Karpas-422 (cell line): Measurements from ENCODE around the gene REXO4. TPM values are rescaled to one million over a fixed set of nuclear protein-coding genes. Genes with fewer than 3 reads are reported as not detected.
"Not testable (repeated sequence)": the region's sequence is repeated elsewhere in the genome, so short reads cannot be mapped to it uniquely, and the experiment has no call there.

ENCODE experiments used
- DNase-seq: peaks from one replicate; pipeline ENCODE4 v3.0.0-alpha.2; 2015
- H2AFZ ChIP-seq: fragments of 200-600 bp; sonication (generic); 2 replicates; pipeline ENCODE4 v1.6.1; 2014; ENCODE audit warnings: antibody characterized with exemption, low read length, mixed read lengths
- H3K27ac ChIP-seq: fragments of 200-600 bp; sonication (generic); 2 replicates; pipeline ENCODE4 v1.5.1; 2014; ENCODE audit warnings: mild to moderate bottlenecking, low read length, moderate library complexity
- H3K27me3 ChIP-seq: fragments of 200-600 bp; sonication (generic); 2 replicates; pipeline ENCODE4 v1.6.1; 2014; ENCODE audit warnings: low read length, mixed read lengths
- H3K36me3 ChIP-seq: fragments of 200-600 bp; sonication (generic); 2 replicates; pipeline ENCODE4 v1.6.1; 2014; ENCODE audit warnings: low read length, mixed read lengths; ENCODE audit not compliant: insufficient read depth
- H3K4me1 ChIP-seq: fragments of 200-600 bp; sonication (generic); 2 replicates; pipeline ENCODE4 v1.6.1; 2014; ENCODE audit warnings: mild to moderate bottlenecking, low read length, mixed read lengths
- H3K4me2 ChIP-seq: fragments of 200-600 bp; sonication (generic); 2 replicates; pipeline ENCODE4 v1.6.1; 2014; ENCODE audit warnings: low read length, low read depth, mild to moderate bottlenecking; ENCODE audit not compliant: poor library complexity, severe bottlenecking
- H3K4me3 ChIP-seq: fragments of 200-600 bp; sonication (generic); 2 replicates; pipeline ENCODE4 v1.5.1; 2014; ENCODE audit warnings: mild to moderate bottlenecking, antibody characterized with exemption, low read length, mixed read lengths
- H3K79me2 ChIP-seq: fragments of 200-600 bp; sonication (generic); 2 replicates; pipeline ENCODE4 v1.6.1; 2014; ENCODE audit warnings: mild to moderate bottlenecking, low read length, mixed read lengths
- H3K9ac ChIP-seq: fragments of 200-600 bp; sonication (generic); 2 replicates; pipeline ENCODE4 v1.6.0; 2014; ENCODE audit warnings: low read length
- H3K9me2 ChIP-seq: fragments of 200-600 bp; sonication (generic), shearing (Covaris generic); replicated peaks from 2 replicates; pipeline ENCODE4 v1.6.0; 2014; ENCODE audit warnings: mild to moderate bottlenecking, low read length, moderate library complexity; ENCODE audit not compliant: insufficient read depth
- H3K9me3 ChIP-seq: fragments of 300-700, 200-600 bp; sonication (generic); 2 replicates; pipeline ENCODE4 v1.6.1; 2014; ENCODE audit warnings: low read length, mixed read lengths
- H4K20me1 ChIP-seq: fragments of 200-600 bp; sonication (generic); 2 replicates; pipeline ENCODE4 v1.6.1; 2014; ENCODE audit warnings: mild to moderate bottlenecking, antibody characterized with exemption, low read length, low read depth; ENCODE audit not compliant: insufficient read depth
- total RNA-seq: library from RNA; depleted of rRNA; stranded (reverse); fragments of >200 nt; shearing (Covaris generic); gene quantifications from 2 replicates; pipeline ENCODE4 v1.2.3, GENCODE V29; 2014; ENCODE audit warnings: low replicate concordance

REXO4 gene
- total RNA-seq, 1 experiment from 2014 or later = 10.5 TPM

- no peaks in the 10 kb centered on the region for H3K79me2 ChIP-seq
- no peaks in the 10 kb centered on the region for H3K27me3 ChIP-seq
- H3K36me3 ChIP-seq = no peaks in the 10 kb centered on the region
- H3K27ac ChIP-seq = no peak overlapping the region
- H3K9ac ChIP-seq = no peak overlapping the region
- no peak overlapping the region for H3K4me3 ChIP-seq
- no peaks in the 10 kb centered on the region for H3K9me2 ChIP-seq
- H4K20me1 ChIP-seq = no peaks in the 10 kb centered on the region
- H2AFZ ChIP-seq = no peak overlapping the region
- H3K4me1 ChIP-seq = peaks cover 19% of the 10 kb centered on the region
- no peak overlapping the region for H3K4me2 ChIP-seq
- DNase-seq = no peak
- no peaks in the 10 kb centered on the region for H3K9me3 ChIP-seq
Measured at GRCh38 chr9:133454943-133455673, 37.3 kb upstream of the REXO4 start.

- Histone ChIP-seq H4K20me1 (no peaks in the 10 kb centered on the region), H3K27ac (no peak overlapping the region), H3K9me3 (no peaks in the 10 kb centered on the region), H3K27me3 (no peaks in the 10 kb centered on the region), H2AFZ (no peak overlapping the region), H3K4me2 (no peak overlapping the region), H3K9me2 (no peaks in the 10 kb centered on the region), H3K36me3 (no peaks in the 10 kb centered on the region), H3K4me1 (peaks cover 18% of the 10 kb centered on the region), H3K4me3 (no peak overlapping the region), H3K79me2 (no peaks in the 10 kb centered on the region), H3K9ac (no peak overlapping the region)
- DNase-seq = no peak
Measured at GRCh38 chr9:133454325-133454724, 36.5 kb upstream of the REXO4 start.

GRCh38 chr9:133453651-133454050, 35.8 kb upstream of the REXO4 start:
- Histone ChIP-seq H3K4me3 (no peak overlapping the region), H3K79me2 (no peaks in the 10 kb centered on the region), H4K20me1 (no peaks in the 10 kb centered on the region), H3K36me3 (no peaks in the 10 kb centered on the region), H3K9me2 (no peaks in the 10 kb centered on the region), H3K9ac (no peak overlapping the region), H3K27ac (no peak overlapping the region), H3K9me3 (no peaks in the 10 kb centered on the region), H3K4me1 (peaks cover 11% of the 10 kb centered on the region), H2AFZ (no peak overlapping the region), H3K27me3 (no peaks in the 10 kb centered on the region), H3K4me2 (no peak overlapping the region)
- DNase-seq = no peak

- no peaks in the 10 kb centered on the region for H3K27me3 ChIP-seq
Measured at GRCh38 chr9:133452562-133452961, 34.8 kb upstream of the REXO4 start.

GRCh38 chr9:133451865-133452264, 34.1 kb upstream of the REXO4 start:
- not testable (repeated sequence) for H3K4me1 ChIP-seq, H3K4me3 ChIP-seq, H3K27me3 ChIP-seq, H3K27ac ChIP-seq, H4K20me1 ChIP-seq, H3K36me3 ChIP-seq, H3K9me2 ChIP-seq, H3K9me3 ChIP-seq, H3K9ac ChIP-seq, DNase-seq, H3K79me2 ChIP-seq, H2AFZ ChIP-seq, H3K4me2 ChIP-seq

More at GRCh38 chr9:133452562-133452961, 34.8 kb upstream of the REXO4 start:
- Histone ChIP-seq H3K4me2 (no peak overlapping the region), H3K4me3 (no peak overlapping the region), H3K9me2 (no peaks in the 10 kb centered on the region), H3K79me2 (no peaks in the 10 kb centered on the region), H3K9ac (no peak overlapping the region), H2AFZ (no peak overlapping the region), H3K9me3 (no peaks in the 10 kb centered on the region), H3K27ac (no peak overlapping the region), H3K4me1 (peaks cover 10% of the 10 kb centered on the region), H3K36me3 (no peaks in the 10 kb centered on the region), H4K20me1 (no peaks in the 10 kb centered on the region)
- DNase-seq = no peak

GRCh38 chr9:133449760-133450159, 31.9 kb upstream of the REXO4 start:
- Histone ChIP-seq H3K36me3 (no peaks in the 10 kb centered on the region), H2AFZ (no peak overlapping the region), H3K9me3 (no peaks in the 10 kb centered on the region), H3K4me3 (no peak overlapping the region), H4K20me1 (no peaks in the 10 kb centered on the region), H3K4me1 (peaks cover 10% of the 10 kb centered on the region), H3K9me2 (no peaks in the 10 kb centered on the region), H3K79me2 (no peaks in the 10 kb centered on the region), H3K9ac (no peak overlapping the region), H3K27me3 (no peaks in the 10 kb centered on the region), H3K4me2 (no peak overlapping the region), H3K27ac (no peak overlapping the region)
- no peak for DNase-seq

- no peak overlapping the region for H3K9ac ChIP-seq
- H3K27me3 ChIP-seq = no peaks in the 10 kb centered on the region
- no peaks in the 10 kb centered on the region for H3K9me2 ChIP-seq
- H3K36me3 ChIP-seq = no peaks in the 10 kb centered on the region
- no peak overlapping the region for H2AFZ ChIP-seq
- no peak overlapping the region for H3K27ac ChIP-seq
- H3K4me3 ChIP-seq = no peak overlapping the region
- DNase-seq = no peak
- H3K4me2 ChIP-seq = no peak overlapping the region
- no peaks in the 10 kb centered on the region for H4K20me1 ChIP-seq
- no peaks in the 10 kb centered on the region for H3K9me3 ChIP-seq
- no peaks in the 10 kb centered on the region for H3K4me1 ChIP-seq
- H3K79me2 ChIP-seq = no peaks in the 10 kb centered on the region
Measured at GRCh38 chr9:133448487-133448972, 30.7 kb upstream of the REXO4 start.

GRCh38 chr9:133445293-133445969, 27.6 kb upstream of the REXO4 start:
- Histone ChIP-seq H3K27ac (no peak overlapping the region), H3K9me2 (no peaks in the 10 kb centered on the region), H3K27me3 (no peaks in the 10 kb centered on the region), H3K4me2 (no peak overlapping the region), H3K9ac (no peak overlapping the region), H4K20me1 (no peaks in the 10 kb centered on the region), H3K79me2 (no peaks in the 10 kb centered on the region), H3K36me3 (no peaks in the 10 kb centered on the region), H3K9me3 (no peaks in the 10 kb centered on the region), H2AFZ (no peak overlapping the region), H3K4me3 (no peak overlapping the region), H3K4me1 (peaks cover 14% of the 10 kb centered on the region)
- no peak for DNase-seq
